ENCODE results near the gene COL20A1. TPM values are rescaled to one million over a fixed set of nuclear protein-coding genes. Genes with fewer than 3 reads are reported as not detected.

COL20A1 gene
- total RNA-seq, 1 experiment from 2014 or later: 0.23 TPM

DNA sequence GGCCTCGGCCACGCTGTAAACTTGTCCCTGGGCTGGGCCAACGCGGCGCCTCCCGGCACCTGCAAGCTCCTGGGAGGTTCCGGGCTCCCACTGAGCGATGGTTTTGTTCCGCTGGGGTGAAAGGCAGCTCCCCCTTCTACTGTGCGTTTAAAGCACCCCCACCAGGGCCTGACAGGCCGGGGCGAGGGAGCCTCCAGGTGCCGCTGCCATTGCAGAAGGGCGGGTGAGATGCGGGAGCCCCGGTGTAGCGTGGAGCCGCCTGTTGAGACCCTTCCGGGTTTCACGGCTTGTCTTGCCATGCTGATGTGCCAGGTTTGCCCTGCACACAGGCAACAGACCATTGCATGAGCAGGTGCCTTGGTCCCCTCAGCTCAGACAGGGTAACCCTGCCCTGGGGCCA is 2.9 kb downstream of the COL20A1 start:
- Histone ChIP-seq H3K36me3 (ENCODE audit: control insufficient read depth, insufficient read depth, low read length) (no peaks in the 10 kb centered on the region), H3K4me3 (ENCODE audit: low read depth in 2 of 2, low read length in 2 of 2) (no peak overlapping the region), H3K27ac (ENCODE audit: low read length) (no peak overlapping the region), H3K4me1 (ENCODE audit: control insufficient read depth, insufficient read depth, low read length) (peaks cover 2% of the 10 kb centered on the region), H3K9me3 (ENCODE audit: control insufficient read depth, insufficient read depth, low read depth, low read length) (no peaks in the 10 kb centered on the region), H3K27me3 (ENCODE audit: control insufficient read depth, insufficient read depth, low read length) (no peaks in the 10 kb centered on the region)
- intact Hi-C loops (cut with micrococcal nuclease; ENCODE audit: unreplicated experiment): no loop called here
- POLR2A ChIA-PET: no interaction called here
- TF ChIP-seq, protein P1, sequence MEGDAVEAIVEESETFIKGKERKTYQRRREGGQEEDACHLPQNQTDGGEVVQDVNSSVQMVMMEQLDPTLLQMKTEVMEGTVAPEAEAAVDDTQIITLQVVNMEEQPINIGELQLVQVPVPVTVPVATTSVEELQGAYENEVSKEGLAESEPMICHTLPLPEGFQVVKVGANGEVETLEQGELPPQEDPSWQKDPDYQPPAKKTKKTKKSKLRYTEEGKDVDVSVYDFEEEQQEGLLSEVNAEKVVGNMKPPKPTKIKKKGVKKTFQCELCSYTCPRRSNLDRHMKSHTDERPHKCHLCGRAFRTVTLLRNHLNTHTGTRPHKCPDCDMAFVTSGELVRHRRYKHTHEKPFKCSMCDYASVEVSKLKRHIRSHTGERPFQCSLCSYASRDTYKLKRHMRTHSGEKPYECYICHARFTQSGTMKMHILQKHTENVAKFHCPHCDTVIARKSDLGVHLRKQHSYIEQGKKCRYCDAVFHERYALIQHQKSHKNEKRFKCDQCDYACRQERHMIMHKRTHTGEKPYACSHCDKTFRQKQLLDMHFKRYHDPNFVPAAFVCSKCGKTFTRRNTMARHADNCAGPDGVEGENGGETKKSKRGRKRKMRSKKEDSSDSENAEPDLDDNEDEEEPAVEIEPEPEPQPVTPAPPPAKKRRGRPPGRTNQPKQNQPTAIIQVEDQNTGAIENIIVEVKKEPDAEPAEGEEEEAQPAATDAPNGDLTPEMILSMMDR (IDR thresholded peaks at IDR 0.05): no peak
- TF ChIP-seq POLR2AphosphoS5 (IDR thresholded peaks at IDR 0.05; ENCODE audit: low read depth, low read length) (no peak), TCF7L2 (IDR thresholded peaks at IDR 0.05; ENCODE audit: low read depth, low read length) (no peak), SIN3A (IDR thresholded peaks at IDR 0.05; ENCODE audit: borderline replicate concordance, insufficient read depth, low read depth, low read length) (no peak)
- TF ChIP-seq, protein P2, sequence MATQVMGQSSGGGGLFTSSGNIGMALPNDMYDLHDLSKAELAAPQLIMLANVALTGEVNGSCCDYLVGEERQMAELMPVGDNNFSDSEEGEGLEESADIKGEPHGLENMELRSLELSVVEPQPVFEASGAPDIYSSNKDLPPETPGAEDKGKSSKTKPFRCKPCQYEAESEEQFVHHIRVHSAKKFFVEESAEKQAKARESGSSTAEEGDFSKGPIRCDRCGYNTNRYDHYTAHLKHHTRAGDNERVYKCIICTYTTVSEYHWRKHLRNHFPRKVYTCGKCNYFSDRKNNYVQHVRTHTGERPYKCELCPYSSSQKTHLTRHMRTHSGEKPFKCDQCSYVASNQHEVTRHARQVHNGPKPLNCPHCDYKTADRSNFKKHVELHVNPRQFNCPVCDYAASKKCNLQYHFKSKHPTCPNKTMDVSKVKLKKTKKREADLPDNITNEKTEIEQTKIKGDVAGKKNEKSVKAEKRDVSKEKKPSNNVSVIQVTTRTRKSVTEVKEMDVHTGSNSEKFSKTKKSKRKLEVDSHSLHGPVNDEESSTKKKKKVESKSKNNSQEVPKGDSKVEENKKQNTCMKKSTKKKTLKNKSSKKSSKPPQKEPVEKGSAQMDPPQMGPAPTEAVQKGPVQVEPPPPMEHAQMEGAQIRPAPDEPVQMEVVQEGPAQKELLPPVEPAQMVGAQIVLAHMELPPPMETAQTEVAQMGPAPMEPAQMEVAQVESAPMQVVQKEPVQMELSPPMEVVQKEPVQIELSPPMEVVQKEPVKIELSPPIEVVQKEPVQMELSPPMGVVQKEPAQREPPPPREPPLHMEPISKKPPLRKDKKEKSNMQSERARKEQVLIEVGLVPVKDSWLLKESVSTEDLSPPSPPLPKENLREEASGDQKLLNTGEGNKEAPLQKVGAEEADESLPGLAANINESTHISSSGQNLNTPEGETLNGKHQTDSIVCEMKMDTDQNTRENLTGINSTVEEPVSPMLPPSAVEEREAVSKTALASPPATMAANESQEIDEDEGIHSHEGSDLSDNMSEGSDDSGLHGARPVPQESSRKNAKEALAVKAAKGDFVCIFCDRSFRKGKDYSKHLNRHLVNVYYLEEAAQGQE (IDR thresholded peaks at IDR 0.05; ENCODE audit: insufficient read depth in 1 of 2, low read depth in 2 of 2, low read length in 1 of 2): no peak
- no peak for DNase-seq (ENCODE audit: low read depth, low spot score)
- CTCF ChIA-PET: interaction anchor here (0.6 kb wide), 1 partner anchor 26 kb away, joined by 7 read pairs; no protein-coding TSS in a partner anchor
- no TSS peak for BruUV-seq (replicated peaks)
- no peak for ATAC-seq
- in situ Hi-C loops (cut with HindIII; ENCODE audit: low pct_unique_long_range_greater_than_20kb, low sequenced_read_pairs): loop anchor here (25.0 kb wide), 1 partner anchor 91 kb away; no protein-coding TSS in a partner anchor

DNA sequence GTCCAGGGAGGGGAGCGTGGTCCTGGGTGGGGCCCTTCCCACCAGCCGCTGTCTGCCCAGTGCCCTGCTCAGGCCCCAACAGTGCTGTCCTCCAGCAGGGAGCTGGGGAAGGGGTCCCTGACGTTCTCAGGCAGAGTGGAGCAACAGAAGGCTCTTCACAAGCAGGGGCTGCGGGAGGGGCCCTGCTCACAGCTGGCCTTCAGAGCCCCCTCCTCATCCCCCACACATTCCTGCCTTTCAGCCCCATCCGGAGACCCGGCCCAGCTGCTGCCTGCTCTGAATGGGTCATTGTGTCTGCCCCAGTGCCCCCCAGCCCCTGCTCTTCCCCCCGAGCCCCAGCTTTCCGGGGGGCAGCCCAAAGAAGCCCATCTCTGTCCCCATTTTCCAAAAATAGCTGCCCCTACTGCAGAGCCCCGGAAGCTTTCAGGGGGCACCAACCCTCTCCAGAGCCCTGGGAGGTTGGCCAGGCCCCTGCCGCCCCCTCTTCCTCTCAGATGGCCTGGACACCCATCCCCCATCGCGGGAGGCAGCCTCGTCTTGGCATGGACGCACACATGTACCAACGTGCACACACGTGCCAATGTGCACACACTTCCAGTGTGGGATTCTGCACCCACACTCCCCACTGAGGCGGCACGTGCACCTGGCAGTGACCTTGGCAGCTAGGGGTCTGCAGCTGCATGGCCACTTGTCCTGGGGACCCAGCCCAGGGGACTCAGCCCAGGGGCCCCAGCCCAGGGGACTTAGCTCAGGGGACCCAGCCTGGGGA is 3.7 kb downstream of the COL20A1 start:
- Histone ChIP-seq H3K4me3 (ENCODE audit: low read depth in 2 of 2, low read length in 2 of 2) (no peak overlapping the region), H3K9me3 (ENCODE audit: control insufficient read depth, insufficient read depth, low read depth, low read length) (peaks cover 6% of the 10 kb centered on the region; the same call in 1 of the 2 replicates), H3K36me3 (ENCODE audit: control insufficient read depth, insufficient read depth, low read length) (no peaks in the 10 kb centered on the region), H3K27me3 (ENCODE audit: control insufficient read depth, insufficient read depth, low read length) (0 out of 2 replicates have a peak, but pooled peaks cover 2% of the 10 kb centered on the region), H3K27ac (ENCODE audit: low read length) (no peak overlapping the region), H3K4me1 (ENCODE audit: control insufficient read depth, insufficient read depth, low read length) (no peaks in the 10 kb centered on the region; the same call in 1 of the 2 replicates)
- POLR2A ChIA-PET: interaction anchor here (0.6 kb wide), 1 partner anchor 8 kb away, joined by 6 read pairs; no protein-coding TSS in a partner anchor
- DNase-seq (ENCODE audit: low read depth, low spot score): no peak
- BruUV-seq (replicated peaks): no TSS peak
- no peak for ATAC-seq
- CTCF ChIA-PET: interaction anchor here (0.6 to 0.8 kb wide), 2 partner anchors 16 to 911 kb away, joined by 3 to 6 read pairs; no protein-coding TSS in a partner anchor
- in situ Hi-C loops (cut with HindIII; ENCODE audit: low pct_unique_long_range_greater_than_20kb, low sequenced_read_pairs) (loop anchor here (25.0 kb wide), 1 partner anchor 91 kb away; no protein-coding TSS in a partner anchor), intact Hi-C loops (cut with micrococcal nuclease; ENCODE audit: unreplicated experiment) (no loop called here)
- TF ChIP-seq, protein P1 (IDR thresholded peaks at IDR 0.05): no peak
- TF ChIP-seq SIN3A (IDR thresholded peaks at IDR 0.05; ENCODE audit: borderline replicate concordance, insufficient read depth, low read depth, low read length): no peak
- TF ChIP-seq POLR2AphosphoS5 (IDR thresholded peaks at IDR 0.05; ENCODE audit: low read depth, low read length): no peak
